Esophagus muscularis mucosa (tissue), 4 donors: Measurements from ENCODE around the gene GRID1. TPM values are rescaled to one million over a fixed set of nuclear protein-coding genes. Genes with fewer than 3 reads are reported as not detected.

Source experiments
- DNase-seq: peaks from one replicate; pipeline ENCODE4 v3.0.0-alpha.2; 2017; ENCODE audit errors: extremely low spot score
- H3K27ac ChIP-seq, 4 donors: fragments of 200-600 bp; sonication (generic); replicated peaks in 1 of 4; 1 replicate in 3 of 4; 2 replicates in 1 of 4; pipeline ENCODE4 v1.5.1; 2016 to 2019; ENCODE audit warnings: mild to moderate bottlenecking in 1 of 4
- H3K27me3 ChIP-seq, 4 donors: fragments of 200-600 bp; sonication (generic); one replicate each; pipeline versions ENCODE4 v1.5.1 to v1.6.0; 2016 to 2019
- H3K36me3 ChIP-seq, 4 donors: fragments of 200-600 bp; sonication (generic); one replicate each; pipeline ENCODE4 v1.5.1; 2016 to 2019
- H3K4me1 ChIP-seq, 4 donors: fragments of 200-600 bp; sonication (generic); one replicate each; pipeline ENCODE4 v1.5.1; 2016 to 2019
- H3K4me3 ChIP-seq, 4 donors: fragments of 200-600 bp; sonication (generic); 1 replicate in 2 of 4; 2 replicates in 2 of 4; pipeline ENCODE4 v1.5.1; 2016 to 2019; ENCODE audit warnings: mild to moderate bottlenecking in 4 of 4, moderate library complexity in 1 of 4
- H3K9me3 ChIP-seq, 4 donors: fragments of 200-600 bp; sonication (generic); 1 replicate in 3 of 4; 2 replicates in 1 of 4; pipeline ENCODE4 v1.5.1; 2016 to 2019
- EP300 ChIP-seq: sonication (generic); formaldehyde crosslinking; IDR thresholded peaks from one replicate; pipeline ENCODE4 v1.6.1; 2017; ENCODE audit warnings: antibody characterized with exemption
- POLR2A ChIP-seq: fragments of 450-650 bp; IDR thresholded peaks from one replicate; pipeline ENCODE4 v1.6.1; 2017; ENCODE audit warnings: antibody characterized with exemption, moderate library complexity, mild to moderate bottlenecking, low read depth
- POLR2AphosphoS5 ChIP-seq, 2 donors: sonication (generic); formaldehyde crosslinking; IDR thresholded peaks; one replicate each; pipeline ENCODE4 v1.6.1; 2017; ENCODE audit warnings: antibody characterized with exemption in 2 of 2
- WGBS: methylation state at CpG from one replicate; pipeline ENCODE4 v1.1.5; 2018; 5-methylcytosine and 5-hydroxymethylcytosine counted together
- intact Hi-C: fragments of 100-400 bp; cut with DNase I; formaldehyde crosslinking; loops from one replicate; pipeline ENCODE4 v1.15.1; 2023
- total RNA-seq, 4 donors: library from RNA; depleted of rRNA; stranded (reverse); fragments of >200 nt; gene quantifications; one replicate each; pipeline versions ENCODE4 v1.1.0 to v1.2.1, GENCODE V29; 2016
- TF ChIP-seq, protein P1 (sequence below), 3 experiments: fragments of 200-600 bp in 2 of 3; fragments of 450-650 bp in 1 of 3; sonication (generic) in 2 of 3; IDR thresholded peaks; one replicate each; pipeline ENCODE4 v1.5.1; 2017 to 2019; ENCODE audit warnings: antibody characterized with exemption in 3 of 3, mild to moderate bottlenecking in 2 of 3, moderate library complexity in 1 of 3

The GRID1 gene
- total RNA-seq, 4 donors from 2014 or later, result under 0.01 to 1.3 (median 1.1) TPM

DNA sequence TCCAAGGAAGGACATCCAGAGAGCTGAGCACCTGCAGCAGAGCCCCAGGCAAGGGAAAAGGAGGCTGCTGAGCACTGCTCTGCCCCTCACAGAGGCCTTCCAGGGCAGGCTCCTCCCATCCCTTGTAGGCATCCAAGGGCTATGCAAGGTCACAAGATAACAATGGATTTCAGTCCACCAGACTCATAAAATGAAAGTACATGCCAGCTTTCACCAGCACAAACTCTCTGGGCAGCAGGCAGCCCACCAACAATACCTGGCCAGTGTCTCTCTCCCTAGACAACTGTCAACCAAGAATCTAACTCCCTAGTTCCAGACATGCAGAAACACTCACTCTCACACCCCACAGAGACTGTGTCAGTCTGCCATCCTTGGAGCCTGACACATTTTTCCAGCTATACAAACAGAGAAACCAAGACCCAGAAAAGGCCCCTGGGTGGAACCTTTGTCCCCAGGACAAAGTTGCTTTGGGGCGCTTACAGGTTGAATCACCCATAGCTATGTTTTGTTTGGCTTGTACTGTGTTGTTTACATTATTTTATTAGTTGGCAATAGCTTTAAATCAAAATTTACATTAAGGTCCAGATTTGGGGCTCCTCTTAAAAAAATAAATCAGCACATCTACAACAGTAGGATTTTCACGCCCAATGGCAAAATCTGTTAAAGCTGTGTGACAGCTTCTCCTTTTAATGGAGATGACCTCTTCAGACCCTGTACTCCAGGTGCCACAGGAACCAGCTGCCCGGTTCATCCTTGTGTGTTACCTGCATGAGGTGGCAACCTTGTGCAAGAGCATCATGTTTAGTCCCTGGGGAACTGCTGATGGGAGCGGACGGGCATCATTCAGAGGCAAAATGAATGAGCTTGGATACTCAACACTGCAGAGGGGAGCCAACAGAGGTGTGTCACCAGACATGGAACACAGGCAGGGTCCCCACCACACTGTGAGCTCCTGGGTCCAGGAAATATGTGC lies 5.2 kb downstream of the GRID1 start:
- no peak overlapping the region for H3K27ac ChIP-seq
- TF ChIP-seq POLR2A (no peak), EP300 (no peak), POLR2AphosphoS5 (IDR thresholded peaks at IDR 0.05) (no peak)
- TF ChIP-seq, protein P1, sequence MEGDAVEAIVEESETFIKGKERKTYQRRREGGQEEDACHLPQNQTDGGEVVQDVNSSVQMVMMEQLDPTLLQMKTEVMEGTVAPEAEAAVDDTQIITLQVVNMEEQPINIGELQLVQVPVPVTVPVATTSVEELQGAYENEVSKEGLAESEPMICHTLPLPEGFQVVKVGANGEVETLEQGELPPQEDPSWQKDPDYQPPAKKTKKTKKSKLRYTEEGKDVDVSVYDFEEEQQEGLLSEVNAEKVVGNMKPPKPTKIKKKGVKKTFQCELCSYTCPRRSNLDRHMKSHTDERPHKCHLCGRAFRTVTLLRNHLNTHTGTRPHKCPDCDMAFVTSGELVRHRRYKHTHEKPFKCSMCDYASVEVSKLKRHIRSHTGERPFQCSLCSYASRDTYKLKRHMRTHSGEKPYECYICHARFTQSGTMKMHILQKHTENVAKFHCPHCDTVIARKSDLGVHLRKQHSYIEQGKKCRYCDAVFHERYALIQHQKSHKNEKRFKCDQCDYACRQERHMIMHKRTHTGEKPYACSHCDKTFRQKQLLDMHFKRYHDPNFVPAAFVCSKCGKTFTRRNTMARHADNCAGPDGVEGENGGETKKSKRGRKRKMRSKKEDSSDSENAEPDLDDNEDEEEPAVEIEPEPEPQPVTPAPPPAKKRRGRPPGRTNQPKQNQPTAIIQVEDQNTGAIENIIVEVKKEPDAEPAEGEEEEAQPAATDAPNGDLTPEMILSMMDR (IDR thresholded peaks at IDR 0.05), result no peak
- no peak for DNase-seq
- peaks cover 3 to 42% (median 22%) of the 10 kb centered on the region in 4 donors for H3K27me3 ChIP-seq
- peaks cover 30 to 38% (median 34%) of the 10 kb centered on the region in 4 donors for H3K4me1 ChIP-seq
- no peaks in the 10 kb centered on the region for H3K36me3 ChIP-seq
- no peak overlapping the region for H3K4me3 ChIP-seq
- no peaks in the 10 kb centered on the region for H3K9me3 ChIP-seq
- intact Hi-C loops, result no loop called here
- WGBS, result 96% methylated on average over 4 of the region's 5 CpGs

DNA sequence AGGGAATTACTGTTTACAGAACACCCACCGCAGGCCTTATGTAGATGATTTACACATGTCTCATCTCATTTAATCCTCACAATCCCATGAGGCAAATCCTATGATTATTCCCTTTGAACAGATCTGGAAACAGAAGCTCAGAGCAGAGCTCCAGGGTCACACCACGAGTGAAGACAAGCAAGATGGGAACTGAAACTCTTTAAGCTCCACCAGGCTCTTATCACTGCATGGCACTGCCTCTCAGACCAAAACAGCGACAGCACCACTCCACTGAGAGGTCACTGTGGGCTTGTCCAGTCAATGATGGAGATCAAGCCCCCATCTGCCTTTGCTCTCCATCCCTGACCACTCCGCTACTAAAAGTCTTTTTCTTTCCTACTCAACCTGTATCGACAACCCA lies 5.9 kb downstream of the GRID1 start:
- Histone ChIP-seq H3K4me1 (peaks cover 23 to 32% (median 31%) of the 10 kb centered on the region in 4 donors), H3K9me3 (no peaks in the 10 kb centered on the region), H3K36me3 (no peaks in the 10 kb centered on the region), H3K4me3 (no peak overlapping the region), H3K27ac (no peak overlapping the region), H3K27me3 (peaks cover 3 to 34% (median 19%) of the 10 kb centered on the region in 4 donors)
- WGBS, result 89% methylated on average over 5 of the region's 5 CpGs
- intact Hi-C loops, result no loop called here
- TF ChIP-seq POLR2AphosphoS5 (IDR thresholded peaks at IDR 0.05) (no peak), POLR2A (no peak), EP300 (no peak)
- TF ChIP-seq, protein P1 (IDR thresholded peaks at IDR 0.05), result no peak
- DNase-seq, result no peak

DNA sequence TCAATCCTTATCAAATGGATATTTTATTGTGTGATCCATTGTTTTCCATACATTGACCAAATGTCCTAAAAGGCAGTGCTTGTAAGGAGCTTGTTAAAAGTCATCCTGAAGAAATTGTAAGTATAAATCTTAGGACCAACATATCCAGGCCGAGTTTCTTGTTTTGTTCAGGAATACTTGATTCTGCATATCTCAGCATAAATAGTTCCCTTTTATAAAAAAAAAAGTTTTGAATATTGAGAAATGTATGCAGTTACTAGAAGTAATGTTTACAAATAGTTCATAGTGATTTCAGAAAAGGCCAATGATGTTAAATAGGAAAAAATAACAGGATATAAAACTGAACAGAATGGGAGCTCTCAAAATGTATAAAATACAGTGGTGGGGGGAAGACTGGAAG lies 6.6 kb downstream of the GRID1 start:
- Histone ChIP-seq H3K27ac (no peak overlapping the region), H3K4me1 (peaks cover 16 to 33% (median 28%) of the 10 kb centered on the region in 4 donors), H3K4me3 (no peak overlapping the region), H3K27me3 (peaks cover 3 to 27% (median 12%) of the 10 kb centered on the region in 4 donors), H3K9me3 (no peaks in the 10 kb centered on the region), H3K36me3 (no peaks in the 10 kb centered on the region)
- WGBS, result 78% methylated on average over 1 of the region's 1 CpG
- no peak for TF ChIP-seq EP300
- no peak for TF ChIP-seq POLR2AphosphoS5 (IDR thresholded peaks at IDR 0.05)
- TF ChIP-seq POLR2A, result no peak
- TF ChIP-seq, protein P1 (IDR thresholded peaks at IDR 0.05), result no peak
- intact Hi-C loops, result no loop called here
- DNase-seq, result no peak

DNA sequence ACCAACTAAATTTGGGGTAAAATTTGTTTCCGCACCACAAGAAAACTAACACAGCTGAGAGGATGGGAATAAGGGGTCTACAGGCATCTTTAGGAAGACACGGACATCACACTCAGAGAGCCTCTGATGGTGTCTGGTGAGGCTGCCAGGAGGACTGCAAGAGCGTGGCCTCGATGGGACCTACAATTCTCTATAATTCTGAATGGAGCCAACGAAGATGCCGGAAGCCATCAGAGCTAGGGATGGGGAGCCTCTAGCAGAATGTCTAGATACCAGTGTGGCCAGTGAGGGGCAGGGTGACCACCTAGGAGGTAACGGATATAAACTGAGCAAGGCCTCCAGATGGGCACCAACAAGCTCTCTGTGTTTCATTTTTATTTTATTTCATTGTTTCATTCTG lies 7.5 kb downstream of the GRID1 start:
- Histone ChIP-seq H3K27me3 (peaks cover 0 to 19% (median 5%) of the 10 kb centered on the region in 4 donors), H3K27ac (no peak overlapping the region), H3K36me3 (no peaks in the 10 kb centered on the region), H3K9me3 (no peaks in the 10 kb centered on the region), H3K4me3 (no peak overlapping the region), H3K4me1 (peaks cover 11 to 33% (median 20%) of the 10 kb centered on the region in 4 donors)
- intact Hi-C loops, result no loop called here
- TF ChIP-seq POLR2A (no peak), POLR2AphosphoS5 (IDR thresholded peaks at IDR 0.05) (no peak), EP300 (no peak)
- TF ChIP-seq, protein P1 (IDR thresholded peaks at IDR 0.05), result no peak
- WGBS, result 93% methylated on average over 7 of the region's 7 CpGs
- no peak for DNase-seq
